GM19397 (cell line): ENCODE results near the gene NACC1.
"Not testable (repeated sequence)": the region's sequence is repeated elsewhere in the genome, so short reads cannot be mapped to it uniquely, and the experiment has no call there.

Experiments
- ATAC-seq: cut with Tn5 transposase; IDR thresholded peaks from one replicate; pipeline ENCODE4 v1.9.1; 2021; ENCODE audit warnings: mild to moderate bottlenecking, moderate library complexity; ENCODE audit not compliant: unreplicated experiment

The NACC1 gene

DNA sequence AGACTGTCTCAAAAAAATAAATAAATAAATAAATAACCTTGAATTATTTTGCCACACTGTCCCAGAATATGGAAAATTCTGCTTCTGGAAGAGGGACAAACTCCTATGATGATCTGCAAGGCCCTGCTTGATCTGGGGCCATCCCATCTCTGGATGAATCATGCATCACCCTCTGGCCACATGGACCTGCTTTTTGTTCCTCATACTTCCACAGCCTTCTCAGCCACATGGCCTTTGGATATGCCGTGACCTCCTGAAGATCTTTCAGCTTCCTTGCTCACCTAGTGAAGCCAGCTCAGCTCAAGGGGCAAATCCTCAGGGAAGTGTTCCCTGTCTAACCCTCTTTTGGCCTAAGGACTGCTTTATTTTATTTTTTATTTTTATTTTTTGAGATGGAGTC is 42.5 kb downstream of the NACC1 start:
- ATAC-seq, result no peak

- no peak for ATAC-seq
These were observed 44.9 kb downstream of the NACC1 start for GRCh38 chr19:13162724-13163608.

DNA sequence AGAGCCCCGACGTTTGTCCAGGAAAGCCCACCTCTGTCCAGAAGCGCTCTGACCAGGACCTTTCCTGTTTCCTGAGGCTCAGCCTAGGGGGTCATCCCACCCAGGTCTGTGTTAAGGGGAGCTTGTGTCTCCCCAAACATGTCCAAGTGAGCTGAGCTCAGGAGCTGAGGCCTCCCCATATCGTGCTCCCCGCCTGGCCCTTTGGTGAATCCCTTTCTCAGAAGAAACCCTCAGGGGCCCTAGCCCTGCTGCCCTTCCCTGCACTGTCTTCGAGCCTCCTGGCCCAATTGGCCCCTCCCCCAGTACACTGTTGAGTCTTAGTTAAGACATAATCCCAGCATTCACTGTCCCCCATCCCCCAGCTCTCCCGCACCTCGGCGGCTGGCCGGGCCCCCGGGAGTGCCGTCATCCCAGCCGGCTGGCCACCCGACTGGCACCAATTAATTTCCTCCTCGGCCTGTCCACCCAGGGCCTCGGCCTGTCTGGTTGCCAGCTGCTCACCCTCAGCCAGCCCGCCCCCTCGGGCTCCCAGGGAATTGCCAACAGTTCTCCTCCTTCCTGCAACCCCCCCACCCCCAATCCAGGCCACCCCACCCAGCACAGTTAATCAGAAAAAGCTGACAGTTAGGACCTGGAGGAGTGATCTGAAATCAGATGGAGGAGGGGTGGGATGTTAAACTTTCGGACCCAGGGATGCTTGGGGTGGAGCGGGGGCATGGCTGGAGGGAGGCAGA is 45.7 kb downstream of the NACC1 start:
- no peak for ATAC-seq

- ATAC-seq, result no peak
These were observed 46.5 kb downstream of the NACC1 start for GRCh38 chr19:13164343-13165161.

DNA sequence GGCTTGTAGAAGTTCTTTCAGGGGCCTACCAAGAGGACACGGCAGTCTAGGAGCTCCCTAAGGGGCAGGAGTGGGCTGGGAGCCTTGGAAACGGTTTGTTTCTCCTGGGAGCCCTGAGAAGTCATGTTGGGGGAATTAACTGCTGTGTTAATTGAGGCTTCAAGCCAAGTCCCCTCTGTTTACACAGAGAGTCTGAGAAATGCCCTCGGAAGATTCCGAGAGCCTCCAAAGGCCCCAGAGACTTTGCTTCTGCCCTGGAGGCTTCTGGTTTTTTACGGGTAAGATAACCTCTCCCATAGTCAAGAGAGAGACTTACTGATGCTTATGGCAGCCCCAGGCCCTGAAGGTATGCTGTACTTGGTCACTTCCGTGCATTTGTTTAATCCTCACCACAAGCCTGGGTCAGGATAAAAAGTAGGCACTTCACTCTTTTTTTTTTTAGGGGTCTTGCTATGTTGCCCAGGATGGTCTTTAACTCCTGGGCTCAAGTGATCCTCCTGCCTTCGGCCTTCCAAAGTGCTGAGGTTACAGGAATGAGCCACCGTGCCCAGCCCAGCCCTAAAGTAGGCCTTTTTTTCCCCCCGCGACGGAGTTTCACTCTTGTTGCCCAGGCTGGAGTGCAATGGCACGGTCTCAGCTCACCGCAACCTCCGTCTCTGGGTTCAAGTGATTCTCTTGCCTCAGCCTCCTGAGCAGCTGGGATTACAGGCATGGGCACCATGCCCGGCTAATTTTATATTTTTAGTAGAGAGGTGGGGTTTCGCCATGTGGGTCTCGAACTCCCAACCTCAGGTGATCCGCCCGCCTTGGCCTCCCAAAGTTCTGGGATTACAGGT is 47.3 kb downstream of the NACC1 start:
- no peak for ATAC-seq

- ATAC-seq, result not testable (repeated sequence)
These were observed 48.1 kb downstream of the NACC1 start for GRCh38 chr19:13166151-13166550.

- ATAC-seq, result no peak
These were observed 51.7 kb downstream of the NACC1 start for GRCh38 chr19:13169769-13170168.

- ATAC-seq, result no peak
These were observed 53.1 kb downstream of the NACC1 start for GRCh38 chr19:13171146-13171545.

DNA sequence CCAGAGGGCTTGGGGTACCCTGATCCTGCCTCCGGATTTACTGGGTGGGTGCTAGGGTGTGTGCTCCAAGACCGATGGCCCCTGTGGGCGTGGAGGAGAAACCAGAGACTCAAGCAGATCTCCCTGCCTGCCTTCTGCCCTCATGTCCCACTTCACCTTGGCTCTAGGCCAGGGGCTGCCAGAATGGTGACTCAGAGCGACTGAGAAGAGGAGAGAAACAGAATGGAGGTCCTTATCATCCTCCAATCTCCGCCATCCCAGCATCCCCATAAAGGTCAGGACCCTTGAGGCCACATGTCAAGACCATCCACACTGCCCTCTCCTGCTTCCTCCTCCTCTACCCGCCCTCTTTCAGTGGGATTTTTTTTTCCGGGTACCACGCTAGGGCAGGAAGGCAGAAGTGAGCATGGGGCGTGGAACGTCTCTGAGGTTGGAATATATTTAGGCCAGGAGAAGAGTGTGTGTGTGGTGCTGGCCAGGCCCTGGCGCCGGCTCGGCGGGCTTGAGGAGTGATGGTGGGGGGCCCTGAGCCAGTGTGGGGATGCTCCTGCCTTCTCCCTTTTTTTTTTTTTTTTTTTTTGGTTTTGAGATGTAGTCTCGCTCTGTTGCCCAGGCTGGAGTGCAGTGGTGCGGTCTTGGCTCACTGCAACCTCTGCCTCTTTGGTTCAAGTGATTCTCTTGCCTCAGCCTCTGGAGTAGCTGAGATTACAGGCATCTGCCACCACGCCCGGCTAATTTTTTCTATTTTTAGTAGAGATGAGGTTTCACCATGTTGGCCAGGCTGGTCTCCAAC is 54.5 kb downstream of the NACC1 start:
- no peak for ATAC-seq

DNA sequence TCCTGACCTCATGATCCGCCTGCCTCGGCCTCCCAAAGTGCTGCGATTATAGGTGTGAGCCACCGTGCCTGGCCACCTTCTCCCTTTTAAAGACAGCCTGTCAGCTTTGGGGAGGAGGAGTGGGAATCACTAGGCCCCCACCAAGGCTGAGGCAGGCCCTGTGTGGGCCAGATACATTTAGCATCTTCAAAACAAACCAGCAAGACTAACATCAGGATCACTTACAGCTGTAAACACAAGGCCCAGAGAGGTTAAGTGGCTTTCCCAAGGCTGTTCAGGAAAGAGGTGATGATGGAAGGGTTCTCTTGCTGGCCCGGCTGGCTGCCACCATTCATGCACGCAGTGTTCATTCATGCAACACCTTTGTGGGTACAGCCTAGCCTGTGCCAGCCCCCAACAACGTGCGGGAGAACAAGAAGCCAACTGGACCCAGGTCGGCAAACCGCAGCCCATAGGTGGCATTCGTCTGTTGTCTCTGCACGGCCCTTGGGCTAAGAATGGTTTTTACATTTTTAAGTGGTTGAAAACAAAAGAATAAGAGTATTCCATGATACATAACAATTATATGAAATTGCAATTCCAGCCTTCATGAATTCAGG is 55.2 kb downstream of the NACC1 start:
- no peak for ATAC-seq

- no peak for ATAC-seq
These were observed 58.3 kb downstream of the NACC1 start for GRCh38 chr19:13176345-13176744.

DNA sequence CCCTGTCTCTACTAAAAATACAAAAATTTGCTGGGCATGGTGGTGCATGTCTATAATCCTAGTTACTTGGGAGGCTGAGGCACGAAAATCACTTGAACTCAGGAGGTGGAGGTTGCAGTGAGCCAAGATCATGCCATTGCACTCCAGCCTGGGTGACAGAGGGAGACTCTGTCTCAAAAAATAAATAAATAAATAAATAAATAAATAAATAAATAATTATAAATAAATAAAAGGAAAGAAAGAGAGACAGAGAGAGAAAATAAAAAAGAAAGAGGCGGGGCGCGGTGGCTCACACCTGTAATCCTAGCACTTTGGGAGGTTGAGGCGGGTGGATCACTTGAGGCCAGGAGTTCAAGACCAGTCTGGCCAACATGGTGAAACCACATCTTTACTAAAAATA is 59.5 kb downstream of the NACC1 start:
- not testable (repeated sequence) for ATAC-seq

DNA sequence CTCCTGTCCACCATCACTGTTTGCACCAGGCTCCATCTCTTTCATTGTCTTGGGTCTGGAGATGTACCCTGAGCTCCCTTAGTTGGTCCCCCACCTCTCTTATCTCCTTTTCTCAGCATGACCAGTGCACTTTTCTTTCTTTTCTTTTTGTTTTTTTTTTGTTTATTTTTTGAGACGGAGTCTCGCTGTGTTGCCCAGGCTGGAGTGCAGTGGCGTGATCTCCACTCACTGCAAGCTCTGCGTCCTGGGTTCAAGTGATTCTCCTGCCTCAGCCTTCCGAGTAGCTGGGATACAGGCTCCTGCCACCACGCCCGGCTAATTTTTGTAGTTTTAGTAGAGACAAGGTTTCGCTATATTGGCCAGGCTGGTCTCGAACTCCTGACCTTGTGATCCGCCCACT is 60.2 kb downstream of the NACC1 start:
- not testable (repeated sequence) for ATAC-seq

- no peak for ATAC-seq
These were observed 63.8 kb downstream of the NACC1 start for GRCh38 chr19:13181747-13182388.

DNA sequence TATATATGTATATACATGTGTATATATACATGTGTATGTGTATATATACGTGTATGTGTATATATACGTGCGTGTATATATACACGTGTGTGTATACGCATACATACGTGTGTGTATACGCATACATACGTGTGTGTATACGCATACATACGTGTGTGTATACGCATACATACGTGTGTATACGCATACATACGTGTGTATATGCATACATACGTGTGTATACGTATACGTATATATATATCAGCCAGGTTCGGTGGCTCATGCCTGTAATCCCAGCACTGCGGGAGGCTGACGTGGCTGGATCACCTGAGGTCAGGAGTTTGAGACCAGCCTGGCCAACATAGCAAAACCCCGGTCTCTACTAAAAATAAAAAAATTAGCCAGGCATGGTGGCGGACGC is 66.9 kb downstream of the NACC1 start:
- not testable (repeated sequence) for ATAC-seq

- ATAC-seq, result not testable (repeated sequence)
These were observed 67.9 kb downstream of the NACC1 start for GRCh38 chr19:13185763-13186657.

GRCh38 chr19:13186688-13187087 is 68.6 kb downstream of the NACC1 start:
- ATAC-seq, result not testable (repeated sequence)

DNA sequence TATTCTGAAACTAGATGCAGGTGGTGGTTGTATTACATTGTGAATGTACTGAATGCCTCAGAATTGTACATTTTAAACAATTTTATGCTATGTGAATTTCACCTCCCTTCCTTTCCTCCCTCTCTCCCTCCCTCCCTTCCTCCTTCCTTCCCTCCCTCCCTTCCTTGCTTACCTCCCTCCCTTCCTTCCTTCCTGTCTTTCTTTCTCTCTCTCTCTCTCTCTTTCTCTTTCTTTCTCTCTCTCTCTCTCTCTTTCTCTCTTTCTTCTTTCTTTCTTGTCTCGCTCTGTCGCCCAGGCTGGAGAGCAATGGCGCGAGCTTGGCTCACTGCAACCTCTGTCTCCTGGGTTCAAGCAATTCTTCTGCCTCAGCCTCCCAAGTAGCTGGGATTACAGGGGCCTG is 69.4 kb downstream of the NACC1 start:
- ATAC-seq, result no peak
